Lower lobe of right lung (tissue), 1 donor: Measurements from ENCODE around the gene PFDN2. TPM values are rescaled to one million over a fixed set of nuclear protein-coding genes. Genes with fewer than 3 reads are reported as not detected.

Experiments
- total RNA-seq: library from RNA; stranded (reverse); fragmentation: NEBNext Ultra II Directional; extraction: Animal tissue kit (Norgen Biotek cat#: 25700); gene quantifications from one replicate; pipeline ENCODE4 v1.2.1, GENCODE V29; 2021
- donor health status: DM: no; HTN: yes; CAD: no; lungs with severe emphysema.

The PFDN2 gene
- total RNA-seq, 1 donor from 2014 or later = 46.2 TPM

Other genes starting within 250 kb of the PFDN2 start
- gene ITLN1, start 232.9 kb downstream of the PFDN2 start, total RNA-seq = 2.7 TPM
- 30.7 TPM for gene ITLN2, start 163.2 kb downstream of the PFDN2 start, total RNA-seq
- gene F11R, start 96.9 kb downstream of the PFDN2 start, total RNA-seq = 162 TPM
- gene TSTD1, start 79.1 kb downstream of the PFDN2 start, total RNA-seq = 63.2 TPM
- gene USF1, start 72.1 kb downstream of the PFDN2 start, total RNA-seq = 81.8 TPM
- gene ARHGAP30, start 48.1 kb downstream of the PFDN2 start, total RNA-seq = 63.7 TPM
- gene NECTIN4, start 28.5 kb downstream of the PFDN2 start, total RNA-seq = 6.2 TPM
- 7.2 TPM for gene KLHDC9, start 19.7 kb downstream of the PFDN2 start, total RNA-seq
- 43.6 TPM for gene NIT1, start 68 bp upstream of the PFDN2 start, total RNA-seq
- gene DEDD, start 14.6 kb upstream of the PFDN2 start, total RNA-seq = 38.3 TPM
- gene UFC1, start 35.9 kb upstream of the PFDN2 start, total RNA-seq = 92.2 TPM
- gene USP21, start 41.5 kb upstream of the PFDN2 start, total RNA-seq = 32.2 TPM
- 24.1 TPM for gene PPOX, start 48.4 kb upstream of the PFDN2 start, total RNA-seq
- 29.6 TPM for gene B4GALT3, start 59.5 kb upstream of the PFDN2 start, total RNA-seq
- 1.4 TPM for gene ADAMTS4, start 81.0 kb upstream of the PFDN2 start, total RNA-seq
- 66.3 TPM for gene NDUFS2, start 84.3 kb upstream of the PFDN2 start, total RNA-seq
- gene FCER1G, start 97.3 kb upstream of the PFDN2 start, total RNA-seq = 283 TPM
- not detected for gene APOA2, start 105.6 kb upstream of the PFDN2 start, total RNA-seq
- gene TOMM40L, start 108.0 kb upstream of the PFDN2 start, total RNA-seq = 11.6 TPM
- not detected for gene NR1I3, start 120.2 kb upstream of the PFDN2 start, total RNA-seq
- gene PCP4L1, start 140.7 kb upstream of the PFDN2 start, total RNA-seq = 8.9 TPM
- 4.0 TPM for gene MPZ, start 191.9 kb upstream of the PFDN2 start, total RNA-seq
- gene SDHC, start 196.3 kb upstream of the PFDN2 start, total RNA-seq = 167 TPM
- gene CFAP126, start 249.8 kb upstream of the PFDN2 start, total RNA-seq = 8.0 TPM